ENCODE measurements around the gene ZNF146.
"Not testable (repeated sequence)": the region's sequence is repeated elsewhere in the genome, so short reads cannot be mapped to it uniquely, and the experiment has no call there.

DNA sequence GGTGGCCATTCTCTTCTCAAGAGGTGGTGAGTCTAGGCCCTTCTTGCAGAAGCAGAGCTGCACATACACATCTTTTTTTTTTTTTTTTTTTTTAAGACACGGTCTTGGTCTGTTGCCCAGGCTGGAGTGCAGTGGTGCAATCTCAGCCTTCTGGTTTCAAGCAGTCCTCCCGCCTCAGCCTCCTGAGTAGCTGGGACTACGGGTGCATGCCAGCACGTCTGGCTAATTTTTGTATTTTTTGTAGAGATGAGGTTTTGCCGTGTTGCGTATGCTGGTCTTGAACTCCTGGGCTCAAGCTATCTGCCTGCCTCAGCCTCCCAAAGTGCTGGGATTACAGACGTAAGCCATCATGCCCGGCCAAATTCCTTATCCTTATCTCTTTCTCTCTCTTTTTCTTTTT is 41.1 kb upstream of the ZNF146 start:
- TF ChIP-seq, protein P1, sequence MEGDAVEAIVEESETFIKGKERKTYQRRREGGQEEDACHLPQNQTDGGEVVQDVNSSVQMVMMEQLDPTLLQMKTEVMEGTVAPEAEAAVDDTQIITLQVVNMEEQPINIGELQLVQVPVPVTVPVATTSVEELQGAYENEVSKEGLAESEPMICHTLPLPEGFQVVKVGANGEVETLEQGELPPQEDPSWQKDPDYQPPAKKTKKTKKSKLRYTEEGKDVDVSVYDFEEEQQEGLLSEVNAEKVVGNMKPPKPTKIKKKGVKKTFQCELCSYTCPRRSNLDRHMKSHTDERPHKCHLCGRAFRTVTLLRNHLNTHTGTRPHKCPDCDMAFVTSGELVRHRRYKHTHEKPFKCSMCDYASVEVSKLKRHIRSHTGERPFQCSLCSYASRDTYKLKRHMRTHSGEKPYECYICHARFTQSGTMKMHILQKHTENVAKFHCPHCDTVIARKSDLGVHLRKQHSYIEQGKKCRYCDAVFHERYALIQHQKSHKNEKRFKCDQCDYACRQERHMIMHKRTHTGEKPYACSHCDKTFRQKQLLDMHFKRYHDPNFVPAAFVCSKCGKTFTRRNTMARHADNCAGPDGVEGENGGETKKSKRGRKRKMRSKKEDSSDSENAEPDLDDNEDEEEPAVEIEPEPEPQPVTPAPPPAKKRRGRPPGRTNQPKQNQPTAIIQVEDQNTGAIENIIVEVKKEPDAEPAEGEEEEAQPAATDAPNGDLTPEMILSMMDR (conservative IDR thresholded peaks at IDR 0.05 in 1 of 2, IDR thresholded peaks at IDR 0.05 in 1 of 2; ENCODE audit: extremely low read depth in 1 of 2, insufficient read depth in 1 of 2, low read depth in 1 of 2, low read length in 2 of 2) = not testable (repeated sequence)
- not testable (repeated sequence) for TF ChIP-seq EZH2 (IDR thresholded peaks at IDR 0.05; ENCODE audit: borderline replicate concordance, low read length)

All from mammary epithelial cell (primary cell).